T-helper 1 cell (primary cell): ENCODE data around the gene EIF4A3.
"Not testable (repeated sequence)": the region's sequence is repeated elsewhere in the genome, so short reads cannot be mapped to it uniquely, and the experiment has no call there.

Source experiments
- DNase-seq, 5 donors: peaks; one replicate each; pipeline ENCODE4 v3.0.0-alpha.2; 2012 to 2020

EIF4A3 gene

GRCh38 chr17:80099291-80100034, 47.5 kb downstream of the EIF4A3 start:
- no peak for DNase-seq

- no peak for DNase-seq
Observed at GRCh38 chr17:80097844-80098691, 48.9 kb downstream of the EIF4A3 start.

GRCh38 chr17:80097127-80097621, 49.8 kb downstream of the EIF4A3 start:
- DNase-seq: no peak

GRCh38 chr17:80096561-80097021, 50.3 kb downstream of the EIF4A3 start:
- DNase-seq: no peak

- no peak for DNase-seq
Observed at GRCh38 chr17:80095844-80096475, 51.0 kb downstream of the EIF4A3 start.

GRCh38 chr17:80095038-80095843, 51.7 kb downstream of the EIF4A3 start:
- DNase-seq: no peak

- DNase-seq: no peak
Observed at GRCh38 chr17:80092959-80093358, 54.0 kb downstream of the EIF4A3 start.

- DNase-seq: no peak
Observed at GRCh38 chr17:80091376-80091775, 55.6 kb downstream of the EIF4A3 start.

GRCh38 chr17:80090164-80090563, 56.8 kb downstream of the EIF4A3 start:
- not testable (repeated sequence) for DNase-seq

- DNase-seq: no peak
Observed at GRCh38 chr17:80089762-80090161, 57.2 kb downstream of the EIF4A3 start.

- no peak for DNase-seq
Observed at GRCh38 chr17:80087346-80088265, 59.3 kb downstream of the EIF4A3 start.

GRCh38 chr17:80086616-80087015, 60.3 kb downstream of the EIF4A3 start:
- DNase-seq: no peak

GRCh38 chr17:80086081-80086480, 60.8 kb downstream of the EIF4A3 start:
- DNase-seq: no peak

- DNase-seq: no peak
Observed at GRCh38 chr17:80084773-80085172, 62.2 kb downstream of the EIF4A3 start.
